Activated T-cell treated with anti-CD3 and anti-CD28 coated beads, Interleukin-2, amount 50 U/mL, for 24 hours (primary cell): Measurements from ENCODE around the gene MTPN.

ENCODE experiments used
- DNase-seq: peaks from one replicate; pipeline ENCODE4 v3.0.0-alpha.2; 2020
- H3K27ac Mint-ChIP-seq: 2 replicates; pipeline ENCODE4 v1.8.0; 2020; ENCODE audit warnings: mild to moderate bottlenecking, mixed read lengths
- H3K27me3 Mint-ChIP-seq: 2 replicates; pipeline ENCODE4 v1.8.0; 2020; ENCODE audit warnings: mixed read lengths
- H3K36me3 Mint-ChIP-seq: 2 replicates; pipeline ENCODE4 v1.8.0; 2020; ENCODE audit warnings: low read depth, mixed read lengths
- H3K4me1 Mint-ChIP-seq: 2 replicates; pipeline ENCODE4 v1.8.0; 2020; ENCODE audit warnings: low read depth, mixed read lengths
- H3K4me3 Mint-ChIP-seq: 2 replicates; pipeline ENCODE4 v1.8.0; 2020; ENCODE audit warnings: mild to moderate bottlenecking, moderate library complexity, mixed read lengths
- H3K9me3 Mint-ChIP-seq: 2 replicates; pipeline ENCODE4 v1.8.0; 2020; ENCODE audit warnings: mixed read lengths

MTPN gene

GRCh38 chr7:135884495-135885232 lies 92.5 kb downstream of the MTPN start:
- Mint-ChIP-seq H3K27me3 (no peaks in the 10 kb centered on the region), H3K4me1 (peaks cover 9% of the 10 kb centered on the region), H3K9me3 (no peaks in the 10 kb centered on the region), H3K27ac (no peak overlapping the region), H3K4me3 (no peak overlapping the region), H3K36me3 (no peaks in the 10 kb centered on the region)
- no peak for DNase-seq

GRCh38 chr7:135879233-135879632 lies 97.9 kb downstream of the MTPN start:
- DNase-seq = no peak
- no peak overlapping the region for H3K27ac Mint-ChIP-seq
- peaks cover 16% of the 10 kb centered on the region for H3K27me3 Mint-ChIP-seq
- H3K4me1 Mint-ChIP-seq = no peaks in the 10 kb centered on the region
- no peak overlapping the region for H3K4me3 Mint-ChIP-seq
- no peaks in the 10 kb centered on the region for H3K36me3 Mint-ChIP-seq
- H3K9me3 Mint-ChIP-seq = no peaks in the 10 kb centered on the region

- Mint-ChIP-seq H3K27me3 (peaks cover 20% of the 10 kb centered on the region), H3K36me3 (no peaks in the 10 kb centered on the region), H3K4me1 (no peaks in the 10 kb centered on the region), H3K27ac (no peak overlapping the region), H3K4me3 (no peak overlapping the region), H3K9me3 (no peaks in the 10 kb centered on the region)
- DNase-seq = no peak
These were observed 98.9 kb downstream of the MTPN start for GRCh38 chr7:135878284-135878683.

GRCh38 chr7:135877805-135878204 lies 99.4 kb downstream of the MTPN start:
- H3K4me1 Mint-ChIP-seq = no peaks in the 10 kb centered on the region

More at GRCh38 chr7:135877805-135878204, 99.4 kb downstream of the MTPN start:
- H3K9me3 Mint-ChIP-seq = no peaks in the 10 kb centered on the region
- no peak overlapping the region for H3K27ac Mint-ChIP-seq
- H3K36me3 Mint-ChIP-seq = no peaks in the 10 kb centered on the region
- peaks cover 20% of the 10 kb centered on the region for H3K27me3 Mint-ChIP-seq
- no peak for DNase-seq
- H3K4me3 Mint-ChIP-seq = no peak overlapping the region
